G401.6 (cell line): ENCODE results near the gene SVIL.
"Not testable (repeated sequence)": the region's sequence is repeated elsewhere in the genome, so short reads cannot be mapped to it uniquely, and the experiment has no call there.

Experiments used
- FAIRE-seq: peaks from 2 replicates; lab custom pipeline; 2012; peaks lifted over from hg19 to GRCh38; lab: Jason Lieb, UNC

SVIL gene

GRCh38 chr10:29620112-29620690 is 14.6 kb downstream of the SVIL start:
- no peak for FAIRE-seq

- peak; percentile 11 for FAIRE-seq
Observed at GRCh38 chr10:29619241-29619669, 15.5 kb downstream of the SVIL start.

GRCh38 chr10:29618341-29619171 is 16.2 kb downstream of the SVIL start:
- peak; percentile 17 for FAIRE-seq

GRCh38 chr10:29617880-29618340 is 16.9 kb downstream of the SVIL start:
- no peak for FAIRE-seq

GRCh38 chr10:29616542-29616941 is 18.2 kb downstream of the SVIL start:
- no peak for FAIRE-seq

- FAIRE-seq: no peak
Observed at GRCh38 chr10:29615195-29615594, 19.6 kb downstream of the SVIL start.

GRCh38 chr10:29614289-29614688 is 20.5 kb downstream of the SVIL start:
- FAIRE-seq: not testable (repeated sequence)

- no peak for FAIRE-seq
Observed at GRCh38 chr10:29613791-29614190, 21.0 kb downstream of the SVIL start.

- no peak for FAIRE-seq
Observed at GRCh38 chr10:29613196-29613595, 21.6 kb downstream of the SVIL start.

- FAIRE-seq: no peak
Observed at GRCh38 chr10:29612657-29613056, 22.1 kb downstream of the SVIL start.

- FAIRE-seq: no peak
Observed at GRCh38 chr10:29611781-29612381, 22.9 kb downstream of the SVIL start.

- FAIRE-seq: no peak
Observed at GRCh38 chr10:29610876-29611647, 23.7 kb downstream of the SVIL start.

GRCh38 chr10:29610331-29610730 is 24.4 kb downstream of the SVIL start:
- FAIRE-seq: not testable (repeated sequence)

GRCh38 chr10:29609696-29610095 is 25.1 kb downstream of the SVIL start:
- no peak for FAIRE-seq

- FAIRE-seq: no peak
Observed at GRCh38 chr10:29608476-29609301, 26.1 kb downstream of the SVIL start.

GRCh38 chr10:29608062-29608461 is 26.7 kb downstream of the SVIL start:
- FAIRE-seq: no peak

GRCh38 chr10:29607576-29607975 is 27.2 kb downstream of the SVIL start:
- no peak for FAIRE-seq

GRCh38 chr10:29606693-29607092 is 28.1 kb downstream of the SVIL start:
- not testable (repeated sequence) for FAIRE-seq

- FAIRE-seq: no peak
Observed at GRCh38 chr10:29604291-29604825, 30.4 kb downstream of the SVIL start.

GRCh38 chr10:29603223-29603896 is 31.4 kb downstream of the SVIL start:
- no peak for FAIRE-seq

GRCh38 chr10:29600821-29601220 is 34.0 kb downstream of the SVIL start:
- no peak for FAIRE-seq
